HUES64 (cell line): ENCODE data around the gene PRMT3.

Source experiments
- H3K27ac ChIP-seq: 2 replicates; pipeline ENCODE4 v1.7.0; 2013; ENCODE audit warnings: low read depth, low read length, inconsistent platforms
- H3K27me3 ChIP-seq: 2 replicates; pipeline ENCODE4 v1.6.1; 2013; ENCODE audit warnings: mild to moderate bottlenecking, low read length; ENCODE audit not compliant: insufficient read depth
- H3K36me3 ChIP-seq: 2 replicates; pipeline ENCODE4 v1.6.1; 2013; ENCODE audit warnings: mild to moderate bottlenecking, low read length; ENCODE audit not compliant: insufficient read depth
- H3K4me1 ChIP-seq: 2 replicates; pipeline ENCODE4 v1.6.1; 2013; ENCODE audit warnings: mild to moderate bottlenecking, low read length, moderate library complexity; ENCODE audit not compliant: insufficient read depth
- H3K4me3 ChIP-seq: 2 replicates; pipeline ENCODE4 v1.5.1; 2013; ENCODE audit warnings: mild to moderate bottlenecking, low read length, moderate library complexity
- H3K9ac ChIP-seq: 2 replicates; pipeline ENCODE4 v1.6.1; 2013; ENCODE audit warnings: mild to moderate bottlenecking, low read depth, low read length
- H3K9me3 ChIP-seq: 2 replicates; pipeline ENCODE4 v1.6.1; 2013; ENCODE audit warnings: low read depth, low read length; ENCODE audit not compliant: insufficient read depth
- WGBS: fragments of 150-250, 120-280 bp; methylation state at CpG from one replicate; pipeline ENCODE4 v1.1.7; 2013; ENCODE audit warnings: missing lambda C conversion rate; 5-methylcytosine and 5-hydroxymethylcytosine counted together

PRMT3 gene

GRCh38 chr11:20522536-20522935, 135.0 kb downstream of the PRMT3 start:
- H3K27ac ChIP-seq, result peak overlapping the region; percentile 43; the same call in 1 of the 2 replicates
- H3K36me3 ChIP-seq, result no peaks in the 10 kb centered on the region
- 0% methylated on average over 1 of the region's 1 CpG for WGBS
- H3K9me3 ChIP-seq, result no peaks in the 10 kb centered on the region
- peaks cover 10% of the 10 kb centered on the region; the same call in 1 of the 2 replicates for H3K27me3 ChIP-seq
- H3K9ac ChIP-seq, result no peak overlapping the region
- peaks cover 23% of the 10 kb centered on the region for H3K4me1 ChIP-seq
- H3K4me3 ChIP-seq, result no peak overlapping the region

- Histone ChIP-seq H3K9ac (no peak overlapping the region), H3K27me3 (no peaks in the 10 kb centered on the region), H3K27ac (no peak overlapping the region), H3K9me3 (no peaks in the 10 kb centered on the region), H3K4me1 (no peaks in the 10 kb centered on the region), H3K36me3 (no peaks in the 10 kb centered on the region), H3K4me3 (no peak overlapping the region)
- WGBS, result 88% methylated on average over 5 of the region's 5 CpGs
Observed at GRCh38 chr11:20529757-20530156, 142.2 kb downstream of the PRMT3 start.

- no peaks in the 10 kb centered on the region for H3K4me1 ChIP-seq
- no peaks in the 10 kb centered on the region for H3K27me3 ChIP-seq
- 89% methylated on average over 12 of the region's 13 CpGs for WGBS
- no peak overlapping the region for H3K4me3 ChIP-seq
- no peak overlapping the region for H3K27ac ChIP-seq
- H3K9me3 ChIP-seq, result no peaks in the 10 kb centered on the region
- no peaks in the 10 kb centered on the region for H3K36me3 ChIP-seq
- H3K9ac ChIP-seq, result no peak overlapping the region
Observed at GRCh38 chr11:20530942-20531703, 143.6 kb downstream of the PRMT3 start.

- Histone ChIP-seq H3K4me3 (no peak overlapping the region), H3K27me3 (no peaks in the 10 kb centered on the region), H3K4me1 (no peaks in the 10 kb centered on the region), H3K9me3 (peaks cover 15% of the 10 kb centered on the region; the same call in 1 of the 2 replicates), H3K27ac (no peak overlapping the region), H3K36me3 (no peaks in the 10 kb centered on the region), H3K9ac (no peak overlapping the region)
- whole genome bisulfite sequencing, result 58% methylated on average over 2 of the region's 2 CpGs
Observed at GRCh38 chr11:20535271-20535881, 147.9 kb downstream of the PRMT3 start.

- no peak overlapping the region for H3K9ac ChIP-seq
- WGBS, result 94% methylated on average over 3 of the region's 3 CpGs
Observed at GRCh38 chr11:20536365-20536764, 148.8 kb downstream of the PRMT3 start.

GRCh38 chr11:20536784-20537183, 149.3 kb downstream of the PRMT3 start:
- 67% methylated on average over 1 of the region's 1 CpG for WGBS
- Histone ChIP-seq H3K27me3 (no peaks in the 10 kb centered on the region), H3K4me3 (no peak overlapping the region), H3K27ac (no peak overlapping the region), H3K4me1 (no peaks in the 10 kb centered on the region), H3K9ac (no peak overlapping the region), H3K9me3 (peaks cover 15% of the 10 kb centered on the region; the same call in 1 of the 2 replicates), H3K36me3 (no peaks in the 10 kb centered on the region)

More at GRCh38 chr11:20536365-20536764, 148.8 kb downstream of the PRMT3 start:
- H3K9me3 ChIP-seq, result peaks cover 15% of the 10 kb centered on the region; the same call in 1 of the 2 replicates
- H3K27ac ChIP-seq, result no peak overlapping the region
- no peaks in the 10 kb centered on the region for H3K4me1 ChIP-seq
- no peak overlapping the region for H3K4me3 ChIP-seq
- H3K27me3 ChIP-seq, result no peaks in the 10 kb centered on the region
- H3K36me3 ChIP-seq, result no peaks in the 10 kb centered on the region

GRCh38 chr11:20541503-20541902, 154.0 kb downstream of the PRMT3 start:
- H3K36me3 ChIP-seq, result no peaks in the 10 kb centered on the region
- H3K27ac ChIP-seq, result no peak overlapping the region
- WGBS, result 87% methylated on average over 2 of the region's 2 CpGs
- H3K27me3 ChIP-seq, result no peaks in the 10 kb centered on the region
- H3K9ac ChIP-seq, result no peak overlapping the region
- H3K9me3 ChIP-seq, result peaks cover 15% of the 10 kb centered on the region; the same call in 1 of the 2 replicates
- H3K4me1 ChIP-seq, result peaks cover 20% of the 10 kb centered on the region
- no peak overlapping the region for H3K4me3 ChIP-seq

GRCh38 chr11:20544603-20545237, 157.2 kb downstream of the PRMT3 start:
- H3K9me3 ChIP-seq, result no peaks in the 10 kb centered on the region
- H3K4me3 ChIP-seq, result no peak overlapping the region
- no peak overlapping the region for H3K9ac ChIP-seq
- no peaks in the 10 kb centered on the region for H3K36me3 ChIP-seq
- H3K27ac ChIP-seq, result peak overlapping the region; percentile 51; the same call in 1 of the 2 replicates
- no peaks in the 10 kb centered on the region for H3K27me3 ChIP-seq
- WGBS, result 38% methylated on average over 8 of the region's 8 CpGs
- H3K4me1 ChIP-seq, result peaks cover 20% of the 10 kb centered on the region

GRCh38 chr11:20547411-20547810, 159.9 kb downstream of the PRMT3 start:
- no peaks in the 10 kb centered on the region for H3K27me3 ChIP-seq
- no peak overlapping the region for H3K4me3 ChIP-seq
- no peaks in the 10 kb centered on the region for H3K9me3 ChIP-seq
- no CpG with 5 or more reads among the region's 2 CpGs for WGBS
- H3K36me3 ChIP-seq, result no peaks in the 10 kb centered on the region
- H3K27ac ChIP-seq, result no peak overlapping the region
- peaks cover 20% of the 10 kb centered on the region for H3K4me1 ChIP-seq
- H3K9ac ChIP-seq, result no peak overlapping the region

GRCh38 chr11:20551096-20551495, 163.6 kb downstream of the PRMT3 start:
- WGBS, result 69% methylated on average over 2 of the region's 2 CpGs
- Histone ChIP-seq H3K27me3 (no peaks in the 10 kb centered on the region), H3K36me3 (no peaks in the 10 kb centered on the region), H3K9ac (no peak overlapping the region), H3K9me3 (0 out of 2 replicates have a peak, but pooled peaks cover 4% of the 10 kb centered on the region), H3K4me3 (no peak overlapping the region), H3K4me1 (no peaks in the 10 kb centered on the region), H3K27ac (no peak overlapping the region)

- H3K36me3 ChIP-seq, result no peaks in the 10 kb centered on the region
- no peak overlapping the region for H3K4me3 ChIP-seq
- H3K9ac ChIP-seq, result no peak overlapping the region
- H3K9me3 ChIP-seq, result 0 out of 2 replicates have a peak, but pooled peaks cover 5% of the 10 kb centered on the region
- no peak overlapping the region for H3K27ac ChIP-seq
- no peaks in the 10 kb centered on the region for H3K27me3 ChIP-seq
- H3K4me1 ChIP-seq, result no peaks in the 10 kb centered on the region
- 88% methylated on average over 3 of the region's 3 CpGs for WGBS
Observed at GRCh38 chr11:20555783-20556182, 168.3 kb downstream of the PRMT3 start.
